ENCODE data around the gene GNGT1. TPM values are rescaled to one million over a fixed set of nuclear protein-coding genes. Genes with fewer than 3 reads are reported as not detected.

GNGT1 gene
- total RNA-seq, 1 donor from 2014 or later = not detected

- intact Hi-C loops (cut with DNase I) = no loop called here
- no peak for DNase-seq (ENCODE audit: low spot score)
These were observed 21.2 kb downstream of the GNGT1 start for GRCh38 chr7:93927585-93927984.

GRCh38 chr7:93931655-93932054, 25.3 kb downstream of the GNGT1 start:
- intact Hi-C loops (cut with DNase I) = no loop called here
- DNase-seq (ENCODE audit: low spot score) = no peak

DNA sequence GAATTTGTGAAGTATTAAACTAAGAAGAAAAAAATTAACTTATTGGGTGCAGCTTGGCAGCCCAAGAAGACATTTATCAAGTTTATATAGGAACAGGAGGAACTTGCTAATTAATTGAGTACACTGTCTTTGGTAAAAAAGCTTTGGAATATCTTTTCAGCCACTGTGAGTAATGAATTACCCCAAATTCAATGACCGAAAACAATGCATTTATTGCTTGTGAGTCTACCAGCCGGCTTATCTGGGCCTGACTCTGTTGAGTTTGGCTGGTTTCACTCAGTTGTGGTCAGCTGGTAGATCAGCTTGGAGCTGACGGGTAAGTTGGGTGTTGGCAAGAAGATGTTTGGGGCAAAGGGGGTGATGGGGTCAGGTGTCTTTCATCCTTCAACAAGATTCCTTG, 26.8 kb downstream of the GNGT1 start:
- intact Hi-C loops (cut with DNase I) = no loop called here
- DNase-seq (ENCODE audit: low spot score) = no peak

DNA sequence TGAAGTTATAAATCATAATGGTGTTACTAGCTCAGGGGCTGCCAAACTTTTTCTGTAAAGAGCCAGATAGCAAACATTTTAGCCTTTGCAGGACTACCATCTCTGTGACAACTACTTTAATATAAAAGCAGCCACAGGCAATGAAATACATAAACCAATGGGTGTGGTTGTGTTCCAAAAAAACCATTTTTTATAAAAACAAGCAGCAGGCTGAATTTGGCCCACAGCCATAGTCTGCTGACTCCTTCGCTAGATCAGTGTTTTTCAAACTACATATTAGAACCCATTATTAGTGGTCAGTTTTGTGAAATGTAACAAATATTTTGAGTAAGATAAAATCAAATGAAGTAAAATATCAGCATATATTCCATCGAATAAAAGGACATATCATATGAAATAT, 28.7 kb downstream of the GNGT1 start:
- no peak for DNase-seq (ENCODE audit: low spot score)
- intact Hi-C loops (cut with DNase I) = no loop called here

DNA sequence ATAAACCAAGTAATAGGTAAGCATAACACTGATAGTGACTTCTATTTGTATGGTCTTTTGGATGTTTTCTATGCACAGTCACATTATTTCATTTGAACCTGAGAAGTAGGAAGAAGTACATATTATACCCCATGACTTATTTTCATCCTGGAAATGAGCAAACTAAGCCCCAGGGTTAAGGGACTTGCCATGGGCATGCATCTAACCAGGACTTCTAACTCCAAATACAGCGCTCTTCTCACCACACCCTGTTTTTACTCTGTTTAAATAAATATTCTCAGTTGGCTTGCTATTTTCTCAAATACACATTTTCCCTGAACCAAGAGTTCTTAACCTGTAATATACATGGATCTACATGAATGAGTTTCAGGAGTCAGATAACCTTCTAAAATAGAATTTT, 31.5 kb downstream of the GNGT1 start:
- DNase-seq (ENCODE audit: low spot score) = no peak
- intact Hi-C loops (cut with DNase I) = no loop called here

DNA sequence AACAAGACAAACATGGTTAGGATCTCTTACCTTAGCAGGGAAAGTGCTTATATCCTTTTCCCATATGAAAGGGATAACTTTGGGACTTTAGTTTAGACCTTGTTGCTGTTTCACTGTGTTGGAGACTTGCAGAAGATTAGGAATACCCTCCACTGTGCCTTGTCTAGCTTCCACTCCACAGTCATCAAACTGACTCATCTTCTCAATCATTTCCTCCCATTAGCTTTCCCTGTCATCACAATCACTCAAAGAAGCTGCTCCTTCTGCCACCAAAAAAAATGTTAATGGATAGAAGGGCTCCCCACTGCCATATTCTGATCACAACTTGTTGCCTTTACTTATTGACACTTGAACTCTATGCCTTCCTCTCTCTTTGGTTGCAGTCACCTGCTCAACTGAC, 31.9 kb downstream of the GNGT1 start:
- intact Hi-C loops (cut with DNase I) = no loop called here
- DNase-seq (ENCODE audit: low spot score) = no peak

- no peak for DNase-seq (ENCODE audit: low spot score)
- intact Hi-C loops (cut with DNase I) = no loop called here
These were observed 35.6 kb downstream of the GNGT1 start for GRCh38 chr7:93941945-93942344.

- DNase-seq (ENCODE audit: low spot score) = no peak
- intact Hi-C loops (cut with DNase I) = no loop called here
These were observed 37.6 kb downstream of the GNGT1 start for GRCh38 chr7:93943816-93944540.

GRCh38 chr7:93944673-93945072, 38.3 kb downstream of the GNGT1 start:
- intact Hi-C loops (cut with DNase I) = no loop called here
- DNase-seq (ENCODE audit: low spot score) = no peak

DNA sequence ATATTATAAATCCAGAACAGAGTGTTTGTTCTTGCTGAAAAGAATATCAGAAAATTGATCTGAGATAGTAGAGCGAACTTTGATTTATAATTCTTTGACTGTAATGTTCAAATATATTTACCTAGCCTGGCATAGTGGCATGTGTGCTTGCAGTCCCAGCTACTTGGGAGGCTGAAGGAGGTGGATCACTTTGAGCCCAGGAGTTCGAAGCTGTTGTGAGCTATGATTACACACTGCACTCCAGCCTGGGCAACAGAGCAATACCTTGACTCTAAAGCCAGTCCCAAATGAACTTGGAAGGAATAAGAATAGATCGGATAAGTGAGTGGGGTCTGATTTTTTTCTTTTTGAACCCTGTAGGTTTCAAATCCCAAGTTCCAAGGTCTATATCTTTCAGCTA, 38.7 kb downstream of the GNGT1 start:
- intact Hi-C loops (cut with DNase I) = no loop called here
- no peak for DNase-seq (ENCODE audit: low spot score)

- intact Hi-C loops (cut with DNase I) = no loop called here
- DNase-seq (ENCODE audit: low spot score) = no peak
These were observed 39.6 kb downstream of the GNGT1 start for GRCh38 chr7:93945756-93946535.

DNA sequence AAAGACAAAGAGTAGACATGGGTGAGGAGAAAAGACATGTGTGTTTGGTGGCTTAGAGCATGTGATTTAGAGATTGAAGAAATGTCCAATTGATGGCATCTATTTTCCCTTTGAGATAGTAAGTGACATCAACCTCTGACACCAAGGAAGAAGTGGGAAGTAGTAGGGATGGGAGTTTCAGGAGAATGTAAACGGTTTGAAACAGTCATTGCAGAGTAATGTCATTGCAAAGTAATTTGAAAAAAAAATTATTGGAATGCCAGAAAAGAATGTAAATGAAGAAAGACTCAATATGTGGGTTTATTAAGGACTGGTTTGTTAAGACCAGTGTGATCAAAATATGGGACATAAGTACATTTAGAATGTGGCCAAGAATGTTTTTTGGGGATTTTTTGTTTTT, 41.7 kb downstream of the GNGT1 start:
- no peak for DNase-seq (ENCODE audit: low spot score)
- intact Hi-C loops (cut with DNase I) = no loop called here

DNA sequence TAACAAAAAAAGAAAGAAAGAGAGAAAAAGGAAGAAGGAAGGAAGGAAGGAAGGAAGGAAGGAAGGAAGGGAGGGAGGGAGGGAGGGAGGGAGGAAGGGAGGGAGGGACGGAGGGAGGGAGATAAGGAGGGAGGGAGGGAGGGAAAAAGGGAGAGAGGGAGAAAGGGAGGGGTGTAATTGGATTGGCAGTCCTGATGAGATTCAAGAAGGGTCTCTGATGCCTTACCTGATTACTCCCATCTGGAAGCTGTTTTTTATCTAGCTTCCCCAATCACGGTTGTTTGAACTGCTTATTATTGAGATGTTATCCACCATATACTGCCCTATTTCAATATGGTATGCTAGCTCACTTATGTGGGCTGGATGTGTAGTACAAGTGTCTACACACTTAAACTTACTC, 42.5 kb downstream of the GNGT1 start:
- intact Hi-C loops (cut with DNase I) = no loop called here

GRCh38 chr7:93949423-93949822, 43.1 kb downstream of the GNGT1 start:
- intact Hi-C loops (cut with DNase I) = no loop called here
- no peak for DNase-seq (ENCODE audit: low spot score)

More for the DNA sequence above, 42.5 kb downstream of the GNGT1 start:
- no peak for DNase-seq (ENCODE audit: low spot score)

GRCh38 chr7:93955304-93955703, 48.9 kb downstream of the GNGT1 start:
- DNase-seq (ENCODE audit: low spot score) = no peak
- intact Hi-C loops (cut with DNase I) = no loop called here

DNA sequence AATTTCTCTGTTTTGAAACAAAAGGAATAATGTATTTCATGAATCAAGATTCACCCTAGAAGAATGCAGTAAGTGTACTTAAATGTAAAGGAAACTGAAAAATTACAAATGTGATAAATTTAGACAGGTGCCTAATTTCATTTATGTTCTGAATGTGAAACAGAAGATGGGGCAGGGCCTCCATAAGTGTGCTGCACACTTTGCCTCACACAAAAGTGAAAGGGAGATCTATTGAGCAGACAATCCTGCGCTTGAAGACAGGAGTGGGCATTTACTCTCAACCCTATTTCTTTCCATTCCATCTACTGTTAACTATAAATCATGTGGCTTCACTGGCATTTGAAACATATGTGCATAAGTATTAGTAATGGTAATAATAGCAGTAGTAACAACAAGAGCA, 51.4 kb downstream of the GNGT1 start:
- DNase-seq (ENCODE audit: low spot score) = no peak
- intact Hi-C loops (cut with DNase I) = no loop called here

GRCh38 chr7:93958216-93958615, 51.8 kb downstream of the GNGT1 start:
- DNase-seq (ENCODE audit: low spot score) = no peak
- intact Hi-C loops (cut with DNase I) = no loop called here

DNA sequence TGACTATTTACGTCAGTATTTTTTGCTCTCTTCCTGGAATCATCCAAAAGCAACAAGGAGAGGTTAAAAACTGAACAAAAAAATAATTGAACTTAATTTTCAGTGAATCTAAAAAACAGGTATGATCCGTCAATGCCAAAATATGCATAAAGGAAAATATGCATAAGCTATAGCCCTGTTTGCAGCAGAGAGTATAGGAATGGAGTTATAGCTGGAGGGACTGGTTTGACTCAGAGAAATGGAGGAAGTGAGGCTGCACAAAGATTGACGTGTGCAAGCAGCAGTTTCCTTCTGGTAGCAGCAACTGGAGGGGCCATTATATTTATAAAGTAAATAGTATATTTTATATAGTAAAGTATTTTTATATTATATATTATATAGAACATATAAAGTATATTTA, 52.3 kb downstream of the GNGT1 start:
- intact Hi-C loops (cut with DNase I) = no loop called here
- DNase-seq (ENCODE audit: low spot score) = no peak

All from cardiac septum (tissue), 1 donor.